Activated CD4-positive, alpha-beta T cell treated with anti-CD3 and anti-CD28 coated beads, Interleukin-2, amount 50 U/mL, for 4 hours (primary cell): ENCODE results near the gene PPP1R13B.
"Not testable (repeated sequence)": the region's sequence is repeated elsewhere in the genome, so short reads cannot be mapped to it uniquely, and the experiment has no call there.

Experiments used
- DNase-seq, 2 experiments: peaks; one replicate each; pipeline ENCODE4 v3.0.0-alpha.2; 2020

Gene PPP1R13B

GRCh38 chr14:103858063-103858781 is 10.8 kb upstream of the PPP1R13B start:
- no peak for DNase-seq

- DNase-seq = no peak
Observed at GRCh38 chr14:103857256-103857655, 9.9 kb upstream of the PPP1R13B start.

GRCh38 chr14:103856607-103857006 is 9.2 kb upstream of the PPP1R13B start:
- DNase-seq = no peak

DNA sequence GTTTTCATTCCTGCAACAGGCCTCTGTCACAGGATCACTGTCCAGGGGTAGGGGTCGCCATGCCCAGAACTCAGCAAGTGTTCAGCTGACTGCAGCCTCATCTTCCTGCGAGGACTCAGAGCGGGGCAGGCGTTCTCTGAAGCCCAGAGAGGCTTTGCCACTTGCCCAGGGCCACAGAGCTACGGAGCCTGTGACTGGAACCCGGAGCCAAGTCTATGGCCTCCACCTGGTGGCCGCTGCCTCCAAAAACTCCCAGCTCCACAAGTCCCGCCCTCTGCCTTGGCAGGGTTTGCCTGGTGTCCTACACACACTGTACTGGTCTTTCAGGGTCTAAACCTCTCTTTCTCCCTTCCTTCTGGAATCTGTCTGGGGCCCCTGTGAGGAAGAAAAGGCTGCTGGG is 8.7 kb upstream of the PPP1R13B start:
- DNase-seq = no peak

- DNase-seq = no peak
Observed at GRCh38 chr14:103855734-103856095, 8.3 kb upstream of the PPP1R13B start.

DNA sequence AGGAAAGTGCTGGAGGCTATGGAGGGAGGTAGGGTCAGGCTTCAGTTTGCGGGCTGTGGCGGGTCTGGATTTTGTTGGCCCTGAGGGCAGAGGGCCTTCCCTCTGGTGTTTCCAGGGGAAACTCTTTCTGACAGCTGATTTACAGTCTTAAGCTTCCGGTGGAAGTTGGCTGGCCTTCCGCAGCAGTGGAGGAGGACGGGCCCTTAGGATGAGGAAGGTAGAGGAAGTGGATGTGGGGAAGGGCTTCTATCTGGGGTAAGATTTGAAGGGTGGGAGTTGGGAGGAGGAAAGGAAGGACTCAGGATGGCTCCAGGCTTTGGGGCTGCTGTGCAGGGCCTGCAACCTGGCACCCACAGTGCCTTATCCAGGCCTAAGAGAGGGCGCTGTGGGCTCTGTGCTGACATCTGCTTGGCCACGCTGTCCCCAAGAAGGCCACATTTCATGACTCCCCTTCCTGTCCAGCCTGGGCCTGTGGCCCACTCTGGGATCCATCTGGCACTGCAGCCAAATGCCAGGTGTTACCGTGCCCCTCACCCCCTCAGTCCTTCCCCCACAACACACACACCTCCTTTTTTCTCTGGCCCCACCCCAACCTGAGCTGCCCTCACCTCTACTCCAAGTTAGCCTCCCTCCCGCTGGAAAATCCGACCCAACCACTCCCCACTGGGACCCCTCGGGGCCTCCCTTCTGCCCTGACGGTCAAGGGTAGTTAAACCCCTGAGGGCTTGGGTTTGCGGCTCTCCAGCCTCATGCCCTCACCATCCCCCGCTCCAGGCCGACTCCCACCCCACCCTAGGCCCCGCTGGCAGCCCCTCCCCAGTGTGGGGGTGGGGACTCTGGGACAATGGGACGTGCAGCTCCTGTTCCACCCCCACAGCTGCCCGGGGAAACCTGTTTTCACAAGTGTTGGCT is 7.7 kb upstream of the PPP1R13B start:
- DNase-seq = no peak

DNA sequence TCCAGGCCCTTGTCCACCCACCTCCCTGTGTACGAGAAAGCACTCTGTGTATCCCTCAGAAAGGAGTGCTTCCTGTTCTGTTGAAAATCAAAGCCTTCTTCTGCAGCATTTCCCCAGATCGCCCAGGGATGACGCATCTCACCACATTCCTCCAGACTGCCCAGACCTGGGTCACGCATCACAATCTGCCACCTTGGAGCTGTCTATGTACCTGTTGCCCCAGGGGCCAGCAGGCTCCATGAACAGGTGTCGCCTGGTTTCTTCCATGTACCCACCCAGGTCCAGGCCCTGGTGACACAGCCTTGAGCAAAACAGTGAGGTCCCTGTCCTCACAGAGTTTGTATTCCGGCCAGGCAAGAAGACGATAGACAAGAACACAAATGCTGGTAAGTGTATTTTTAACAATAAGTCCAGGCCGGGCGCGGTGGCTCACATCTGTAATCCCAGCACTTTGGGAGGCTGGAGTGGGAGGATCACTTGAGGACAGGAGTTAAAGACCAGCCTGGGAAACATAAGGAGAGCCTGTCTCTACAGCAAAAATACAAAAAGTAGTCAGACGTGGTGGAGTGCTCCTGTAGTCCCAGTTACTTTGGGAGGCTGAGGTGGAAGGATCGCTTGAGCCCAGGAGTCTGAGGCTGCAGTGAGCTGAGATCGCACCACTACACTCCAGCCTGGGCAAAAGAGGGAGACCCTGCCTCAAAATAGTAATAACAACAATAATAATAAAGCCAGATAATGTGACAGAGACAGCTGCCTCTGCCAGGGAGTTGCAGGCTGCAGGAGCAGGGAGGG is 6.8 kb upstream of the PPP1R13B start:
- DNase-seq = no peak

DNA sequence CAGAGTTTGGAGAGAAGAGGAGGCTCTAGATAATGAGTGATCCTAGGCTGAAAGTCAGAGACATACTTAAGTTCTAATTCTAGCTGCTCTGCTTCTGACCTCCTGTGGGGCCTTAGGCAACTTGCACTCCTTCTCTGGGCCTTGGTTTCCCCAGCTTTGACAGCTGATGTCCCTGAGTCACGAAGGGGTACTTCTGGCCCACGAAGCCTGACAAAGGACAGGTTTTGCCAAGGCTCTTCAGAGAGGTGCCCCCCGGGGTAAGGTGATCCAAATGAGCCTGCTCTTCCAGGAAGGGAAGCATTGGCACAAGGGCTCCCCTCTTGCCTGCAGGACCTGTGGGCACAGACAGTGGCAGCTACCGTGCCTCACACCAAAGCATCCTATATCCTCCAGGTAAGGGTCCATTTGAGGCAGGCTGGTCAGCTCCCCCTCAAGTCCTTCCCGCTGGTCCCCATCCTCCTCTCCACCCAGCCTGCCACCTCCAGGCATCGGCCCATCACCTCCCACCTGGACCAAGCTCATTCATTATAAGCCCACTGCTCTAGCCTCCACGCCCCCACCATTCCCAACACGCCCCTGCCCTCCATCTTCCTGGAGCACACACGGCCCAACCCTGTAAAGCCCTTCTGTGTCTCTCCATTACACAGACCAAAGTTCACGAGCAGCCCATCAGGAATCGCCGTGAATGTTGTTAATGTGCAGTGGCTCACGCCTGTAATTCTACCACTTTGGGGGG is 1.9 kb upstream of the PPP1R13B start:
- DNase-seq = no peak

DNA sequence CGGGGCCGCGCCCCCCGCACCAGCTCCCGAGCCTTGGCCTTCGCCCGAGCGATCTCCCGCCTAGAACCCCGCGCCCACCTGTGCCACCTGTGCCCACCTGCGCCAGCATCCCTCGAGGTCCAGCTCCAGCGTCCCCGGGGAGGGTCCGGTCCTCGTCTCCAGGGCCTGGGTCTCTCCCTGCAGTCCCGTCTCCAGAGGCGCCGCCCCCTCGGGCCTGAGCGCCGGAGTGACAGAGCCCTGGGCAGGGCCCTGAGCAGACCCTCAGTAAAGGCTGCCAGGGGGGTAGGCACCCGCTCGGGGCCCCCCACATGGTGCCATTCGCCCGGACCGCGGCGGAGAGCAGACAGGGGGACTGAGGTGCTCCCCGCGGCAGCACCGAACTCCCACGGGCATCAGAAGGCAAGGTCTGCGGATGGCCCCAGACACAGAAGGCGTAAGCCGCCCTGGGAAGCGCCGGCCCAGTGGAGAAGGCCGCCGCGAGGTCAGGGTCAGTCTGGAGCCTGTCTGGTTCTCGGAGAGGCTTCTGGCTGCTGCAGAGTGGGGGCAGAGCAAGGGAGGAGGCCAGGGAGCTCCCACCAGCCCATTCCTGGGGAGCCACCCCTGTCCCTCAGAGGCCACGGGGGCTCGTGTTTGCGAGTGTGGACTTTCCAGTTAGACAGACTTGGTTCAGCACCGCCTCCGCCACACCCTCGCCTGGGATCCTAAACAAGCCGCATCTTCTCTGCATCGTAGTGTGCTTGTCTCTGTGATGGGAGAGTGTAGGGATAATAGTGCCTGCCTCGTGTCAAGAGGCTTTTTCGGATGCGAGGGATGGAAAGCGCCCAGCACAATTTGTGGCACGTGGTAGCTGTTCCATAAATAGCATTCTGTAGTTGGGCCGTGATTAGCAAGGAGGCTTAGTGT is 1.1 kb upstream of the PPP1R13B start:
- DNase-seq = no peak

GRCh38 chr14:103846543-103847450 is 578 bp downstream of the PPP1R13B start:
- no peak for DNase-seq

DNA sequence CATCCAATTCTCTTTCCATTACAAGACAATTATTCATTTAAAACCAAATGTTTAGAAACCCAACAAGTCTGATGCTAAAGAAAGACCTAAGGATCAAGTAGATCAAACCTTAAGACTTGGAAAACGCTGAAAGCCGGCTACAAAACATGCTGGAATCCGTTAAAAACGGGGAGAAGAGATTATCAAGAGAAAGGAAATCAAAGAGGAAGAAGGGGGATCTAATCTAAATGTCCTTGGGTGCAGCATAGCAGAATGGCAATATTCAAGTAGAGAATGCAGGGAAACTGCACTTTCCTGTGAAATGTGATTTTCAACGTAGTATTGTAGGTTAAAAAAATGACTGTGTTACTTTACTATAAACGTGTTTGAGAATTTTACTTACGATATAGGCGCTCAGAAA is 1.3 kb downstream of the PPP1R13B start:
- DNase-seq = no peak

GRCh38 chr14:103845327-103845726 is 2.0 kb downstream of the PPP1R13B start:
- DNase-seq = no peak

GRCh38 chr14:103841265-103841664 is 6.1 kb downstream of the PPP1R13B start:
- not testable (repeated sequence) for DNase-seq

DNA sequence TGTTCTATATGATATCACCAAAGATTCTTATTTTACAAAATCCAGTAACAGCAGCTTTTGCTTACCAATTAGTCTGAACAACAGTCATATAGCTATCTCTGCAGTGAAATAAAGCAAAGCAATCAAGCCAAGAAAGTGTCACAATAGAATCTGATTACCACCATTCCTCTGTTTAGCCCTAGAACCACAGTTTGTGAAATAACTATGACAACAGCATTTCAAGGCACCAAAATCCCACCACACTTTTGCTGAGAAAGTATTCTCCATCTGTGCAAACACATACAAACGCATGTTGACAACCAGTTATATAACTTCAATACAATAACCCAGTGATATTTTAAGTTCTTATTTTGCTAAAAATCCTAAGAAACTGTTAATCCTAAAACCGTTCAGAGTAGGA is 7.4 kb downstream of the PPP1R13B start:
- DNase-seq = no peak

GRCh38 chr14:103839579-103839978 is 7.8 kb downstream of the PPP1R13B start:
- DNase-seq = no peak

DNA sequence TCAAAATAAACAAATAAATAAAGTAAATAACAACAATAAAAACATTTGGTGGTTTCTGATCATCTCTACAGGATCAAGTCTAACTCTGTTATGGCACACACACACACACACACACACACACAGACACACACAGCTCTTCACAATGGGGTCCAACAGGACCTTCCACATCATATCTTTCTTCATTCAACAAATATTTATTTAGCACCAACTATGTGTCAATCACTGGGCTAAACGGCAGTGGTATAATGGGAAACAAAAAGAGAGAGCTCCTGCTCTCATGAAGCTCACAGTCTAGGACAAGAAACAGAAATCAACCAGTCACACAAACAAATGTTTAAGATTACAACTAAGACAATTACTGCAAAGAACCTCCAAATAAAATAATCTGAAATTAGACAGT is 9.3 kb downstream of the PPP1R13B start:
- no peak for DNase-seq

- no peak for DNase-seq
Observed at GRCh38 chr14:103836976-103837725, 10.2 kb downstream of the PPP1R13B start.

DNA sequence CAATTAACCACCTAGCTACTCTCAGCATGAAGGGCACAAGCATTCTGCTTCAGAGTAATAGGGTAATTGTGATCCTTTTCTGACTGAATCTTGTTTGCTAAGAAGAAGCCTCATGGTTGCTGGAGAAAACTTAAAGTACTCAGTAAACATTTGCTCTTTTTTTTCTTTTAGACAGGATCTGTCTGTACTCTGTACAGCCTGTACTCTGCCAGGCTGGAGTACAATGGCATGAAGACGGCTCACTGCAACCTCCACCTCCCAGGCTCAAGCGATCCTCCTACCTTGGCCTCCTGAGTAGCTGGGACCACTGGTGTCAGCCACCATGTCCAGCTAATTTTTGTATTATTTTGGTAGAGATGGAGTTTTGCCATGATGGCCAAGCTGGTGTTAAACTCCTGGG is 12.4 kb downstream of the PPP1R13B start:
- no peak for DNase-seq

- no peak for DNase-seq
Observed at GRCh38 chr14:103833711-103834110, 13.7 kb downstream of the PPP1R13B start.

GRCh38 chr14:103832046-103832445 is 15.3 kb downstream of the PPP1R13B start:
- no peak for DNase-seq
